T-helper 2 cell treated with Interferon-gamma antibody and Interleukin-4, amounts not matched to agents 100 ng/mL and 5 ng/mL, for 36 hours (primary cell): ENCODE data around the gene ZC3H14. TPM values are rescaled to one million over a fixed set of nuclear protein-coding genes. Genes with fewer than 3 reads are reported as not detected.

ENCODE experiments used
- intact Hi-C: fragments of 100-400 bp; cut with micrococcal nuclease; formaldehyde crosslinking; loops from one replicate; pipeline ENCODE4 v1.15.1; 2023
- total RNA-seq: library from RNA; stranded (reverse); gene quantifications from 2 replicates; pipeline ENCODE4 v1.2.3, GENCODE V29; 2022

The ZC3H14 gene
- total RNA-seq, 1 donor from 2014 or later = 41.2 TPM

DNA sequence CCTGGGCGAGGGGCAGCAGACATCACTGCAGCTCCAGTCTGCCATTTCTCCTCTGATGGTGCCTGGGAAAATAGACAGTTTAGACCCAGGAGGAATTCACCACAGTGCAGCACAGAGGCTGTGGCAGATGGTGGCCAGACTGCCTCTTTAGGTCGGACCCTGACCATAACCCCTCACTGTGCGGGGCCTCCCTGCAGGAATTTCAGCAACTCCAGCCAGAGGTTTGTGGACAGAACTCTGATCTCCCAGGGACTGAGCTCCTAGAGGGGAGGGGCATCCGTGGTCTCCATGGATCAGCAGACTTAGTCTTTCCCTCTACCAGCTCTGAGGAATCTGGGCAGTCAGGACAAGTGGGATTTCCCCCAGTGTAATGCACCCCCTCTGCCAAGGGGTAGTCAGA is 106.5 kb downstream of the ZC3H14 start:
- intact Hi-C loops = loop anchor here (5.0 to 10.0 kb wide), 2 partner anchors 123 to 1245 kb away; partner anchors contain the start of gene EML5

Other genes with a start within 250 kb of the ZC3H14 start
- not detected in 2 replicates for gene KCNK10, start 239.8 kb upstream of the ZC3H14 start, total RNA-seq
- 2.9 and 3.5 TPM in 2 replicates for gene SPATA7, start 177.4 kb upstream of the ZC3H14 start, total RNA-seq
- 0.23 TPM in 1 of 2 replicates, not detected in the other for gene PTPN21, start 8.0 kb upstream of the ZC3H14 start, total RNA-seq
- 1.2 and 1.5 TPM in 2 replicates for gene EML5, start 229.9 kb downstream of the ZC3H14 start, total RNA-seq